ENCODE measurements around the gene KLHL25. TPM values are rescaled to one million over a fixed set of nuclear protein-coding genes. Genes with fewer than 3 reads are reported as not detected.

Gene KLHL25
- total RNA-seq, 1 experiment from 2014 or later = 7.0 TPM

GRCh38 chr15:85828126-85828525, 33.4 kb upstream of the KLHL25 start:
- no peak for DNase-seq (ENCODE audit: low read depth, low spot score)
- CTCF ChIA-PET = no interaction called here

GRCh38 chr15:85826756-85827515, 32.2 kb upstream of the KLHL25 start:
- no peaks in the 10 kb centered on the region for H3K36me3 ChIP-seq (ENCODE audit: control insufficient read depth, insufficient read depth, low read length)
- ChIA-PET CTCF (interaction anchor here (0.6 kb wide), 2 partner anchors 22 to 87 kb away, joined by 5 read pairs; no protein-coding TSS in a partner anchor), POLR2A (interaction anchor here (0.6 kb wide), 2 partner anchors 27 kb away, joined by 3 to 9 read pairs; no protein-coding TSS in a partner anchor)
- no peak overlapping the region for H3K4me3 ChIP-seq (ENCODE audit: low read depth in 2 of 2, low read length in 2 of 2)
- in situ Hi-C loops (cut with HindIII; ENCODE audit: low pct_unique_long_range_greater_than_20kb, low sequenced_read_pairs) (no loop called here), intact Hi-C loops (cut with micrococcal nuclease; ENCODE audit: unreplicated experiment) (no loop called here)
- BruUV-seq (replicated peaks) = no TSS peak
- H3K9me3 ChIP-seq (ENCODE audit: control insufficient read depth, insufficient read depth, low read depth, low read length) = no peaks in the 10 kb centered on the region
- H3K27ac ChIP-seq (ENCODE audit: low read length) = no peak overlapping the region
- H3K27me3 ChIP-seq (ENCODE audit: control insufficient read depth, insufficient read depth, low read length) = no peaks in the 10 kb centered on the region
- DNase-seq (ENCODE audit: low read depth, low spot score) (no peak), ATAC-seq (no peak)
- TF ChIP-seq SIN3A (IDR thresholded peaks at IDR 0.05; ENCODE audit: borderline replicate concordance, insufficient read depth, low read depth, low read length) = no peak
- TF ChIP-seq CTCF (IDR thresholded peaks at IDR 0.05) = no peak
- no peak for TF ChIP-seq TCF7L2 (IDR thresholded peaks at IDR 0.05; ENCODE audit: low read depth, low read length)
- TF ChIP-seq POLR2AphosphoS5 (IDR thresholded peaks at IDR 0.05; ENCODE audit: low read depth, low read length) = no peak
- TF ChIP-seq REST (IDR thresholded peaks at IDR 0.05; ENCODE audit: insufficient read depth in 1 of 2, low read depth in 2 of 2, low read length in 1 of 2) = no peak
- no peaks in the 10 kb centered on the region for H3K4me1 ChIP-seq (ENCODE audit: control insufficient read depth, insufficient read depth, low read length)

More at GRCh38 chr15:85828126-85828525, 33.4 kb upstream of the KLHL25 start:
- ATAC-seq = no peak
- intact Hi-C loops (cut with micrococcal nuclease; ENCODE audit: unreplicated experiment) = no loop called here
- in situ Hi-C loops (cut with HindIII; ENCODE audit: low pct_unique_long_range_greater_than_20kb, low sequenced_read_pairs) = no loop called here
- no TSS peak for BruUV-seq (replicated peaks)
- POLR2A ChIA-PET = no interaction called here
- Histone ChIP-seq H3K27me3 (ENCODE audit: control insufficient read depth, insufficient read depth, low read length) (no peaks in the 10 kb centered on the region), H3K9me3 (ENCODE audit: control insufficient read depth, insufficient read depth, low read depth, low read length) (no peaks in the 10 kb centered on the region), H3K4me1 (ENCODE audit: control insufficient read depth, insufficient read depth, low read length) (no peaks in the 10 kb centered on the region), H3K36me3 (ENCODE audit: control insufficient read depth, insufficient read depth, low read length) (no peaks in the 10 kb centered on the region), H3K27ac (ENCODE audit: low read length) (no peak overlapping the region), H3K4me3 (ENCODE audit: low read depth in 2 of 2, low read length in 2 of 2) (no peak overlapping the region)
- TF ChIP-seq REST (IDR thresholded peaks at IDR 0.05; ENCODE audit: insufficient read depth in 1 of 2, low read depth in 2 of 2, low read length in 1 of 2) (no peak), CTCF (IDR thresholded peaks at IDR 0.05) (no peak), TCF7L2 (IDR thresholded peaks at IDR 0.05; ENCODE audit: low read depth, low read length) (no peak), POLR2AphosphoS5 (IDR thresholded peaks at IDR 0.05; ENCODE audit: low read depth, low read length) (no peak), SIN3A (IDR thresholded peaks at IDR 0.05; ENCODE audit: borderline replicate concordance, insufficient read depth, low read depth, low read length) (no peak)
